Gastroesophageal sphincter (tissue), 4 donors: ENCODE measurements around the gene HESX1. TPM values are rescaled to one million over a fixed set of nuclear protein-coding genes. Genes with fewer than 3 reads are reported as not detected.

Experiments used
- ATAC-seq: fragments of 150-250 bp; one replicate; pipeline ENCODE4 v1.9.1; 2016; ENCODE audit warnings: mild to moderate bottlenecking, moderate library complexity
- H3K27ac ChIP-seq, 4 donors: fragments of 200-600 bp; sonication (generic) in 3 of 4; 1 replicate in 3 of 4; 2 replicates in 1 of 4; pipeline ENCODE4 v1.5.1; 2016 to 2019
- H3K27me3 ChIP-seq: fragments of 200-600 bp; sonication (generic); one replicate; pipeline ENCODE4 v1.5.1; 2019
- H3K36me3 ChIP-seq, 2 donors: fragments of 200-600 bp; sonication (generic); one replicate each; pipeline ENCODE4 v1.5.1; 2019; ENCODE audit warnings: control low read depth in 1 of 2
- H3K4me1 ChIP-seq, 3 donors: fragments of 200-600 bp; sonication (generic); 1 replicate in 2 of 3; 2 replicates in 1 of 3; pipeline ENCODE4 v1.5.1; 2016 to 2019; ENCODE audit warnings: control low read depth in 2 of 3
- H3K4me3 ChIP-seq, 2 donors: fragments of 200-600 bp; sonication (generic); one replicate each; pipeline ENCODE4 v1.5.1; 2019; ENCODE audit warnings: mild to moderate bottlenecking in 1 of 2, moderate library complexity in 1 of 2
- H3K9me3 ChIP-seq, 3 donors: fragments of 200-600 bp; sonication (generic); one replicate each; pipeline ENCODE4 v1.5.1; 2017 to 2019; ENCODE audit warnings: control low read depth in 2 of 3
- EP300 ChIP-seq: sonication (generic); formaldehyde crosslinking; IDR thresholded peaks from one replicate; pipeline ENCODE4 v1.6.1; 2017; ENCODE audit warnings: antibody characterized with exemption, mild to moderate bottlenecking
- POLR2A ChIP-seq, 2 donors: fragments of 450-650 bp; IDR thresholded peaks; one replicate each; pipeline ENCODE4 v1.6.1; 2017; ENCODE audit warnings: antibody characterized with exemption in 2 of 2, mild to moderate bottlenecking in 2 of 2, moderate library complexity in 1 of 2
- POLR2AphosphoS5 ChIP-seq: sonication (generic); formaldehyde crosslinking; IDR thresholded peaks from one replicate; pipeline ENCODE4 v1.6.1; 2017; ENCODE audit warnings: antibody characterized with exemption
- WGBS, 2 donors: methylation state at CpG; one replicate each; pipeline ENCODE4 v1.1.5; 2018; ENCODE audit warnings: low coverage in 1 of 2; 5-methylcytosine and 5-hydroxymethylcytosine counted together
- total RNA-seq, 4 donors: library from RNA; depleted of rRNA; stranded (reverse); fragments of >200 nt; gene quantifications; one replicate each; pipeline ENCODE4 v1.1.0, GENCODE V29; 2016
- TF ChIP-seq, protein P1 (sequence below), 4 experiments: fragments of 200-600 bp in 2 of 4; fragments of 450-650 bp in 2 of 4; sonication (generic) in 1 of 4; IDR thresholded peaks; one replicate each; pipeline ENCODE4 v1.5.1; 2017 to 2019; ENCODE audit warnings: antibody characterized with exemption in 4 of 4, mild to moderate bottlenecking in 2 of 4, moderate library complexity in 2 of 4

The HESX1 gene
- total RNA-seq, 4 donors from 2014 or later, result not detected

DNA sequence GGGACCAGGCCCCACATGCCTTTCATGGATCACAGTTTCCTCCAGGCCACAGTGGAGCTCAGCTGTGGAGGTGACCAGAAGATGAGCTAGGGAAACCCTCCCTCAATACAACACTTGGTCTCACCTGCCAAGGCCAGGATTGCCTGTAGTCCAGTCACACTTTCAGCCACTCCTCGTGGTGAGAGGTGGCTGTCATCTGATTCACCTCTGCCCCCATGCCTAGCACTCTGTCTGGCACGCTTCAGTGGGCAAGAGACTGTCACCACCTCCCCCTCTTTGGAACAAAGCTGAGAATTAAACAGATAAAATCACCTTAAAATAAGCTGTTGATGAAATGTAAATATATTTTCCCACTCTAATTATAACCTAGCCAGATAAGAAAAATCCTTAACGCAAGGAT is 30.7 kb downstream of the HESX1 start:
- H3K27ac ChIP-seq, result no peak overlapping the region
- TF ChIP-seq POLR2AphosphoS5 (no peak), POLR2A (IDR thresholded peaks at IDR 0.05) (no peak), EP300 (no peak)
- TF ChIP-seq, protein P1, sequence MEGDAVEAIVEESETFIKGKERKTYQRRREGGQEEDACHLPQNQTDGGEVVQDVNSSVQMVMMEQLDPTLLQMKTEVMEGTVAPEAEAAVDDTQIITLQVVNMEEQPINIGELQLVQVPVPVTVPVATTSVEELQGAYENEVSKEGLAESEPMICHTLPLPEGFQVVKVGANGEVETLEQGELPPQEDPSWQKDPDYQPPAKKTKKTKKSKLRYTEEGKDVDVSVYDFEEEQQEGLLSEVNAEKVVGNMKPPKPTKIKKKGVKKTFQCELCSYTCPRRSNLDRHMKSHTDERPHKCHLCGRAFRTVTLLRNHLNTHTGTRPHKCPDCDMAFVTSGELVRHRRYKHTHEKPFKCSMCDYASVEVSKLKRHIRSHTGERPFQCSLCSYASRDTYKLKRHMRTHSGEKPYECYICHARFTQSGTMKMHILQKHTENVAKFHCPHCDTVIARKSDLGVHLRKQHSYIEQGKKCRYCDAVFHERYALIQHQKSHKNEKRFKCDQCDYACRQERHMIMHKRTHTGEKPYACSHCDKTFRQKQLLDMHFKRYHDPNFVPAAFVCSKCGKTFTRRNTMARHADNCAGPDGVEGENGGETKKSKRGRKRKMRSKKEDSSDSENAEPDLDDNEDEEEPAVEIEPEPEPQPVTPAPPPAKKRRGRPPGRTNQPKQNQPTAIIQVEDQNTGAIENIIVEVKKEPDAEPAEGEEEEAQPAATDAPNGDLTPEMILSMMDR (IDR thresholded peaks at IDR 0.05), result no peak
- H3K4me1 ChIP-seq, result peaks cover 0 to 30% (median 5%) of the 10 kb centered on the region in 3 donors
- peaks cover 13% of the 10 kb centered on the region for H3K27me3 ChIP-seq
- 65 to 86% methylated on average over 2 to 3 of the region's 3 CpGs for WGBS, 2 donors
- ATAC-seq, result no peak
- no peaks in the 10 kb centered on the region for H3K9me3 ChIP-seq
- no peaks in the 10 kb centered on the region for H3K36me3 ChIP-seq
- H3K4me3 ChIP-seq, result no peak overlapping the region

DNA sequence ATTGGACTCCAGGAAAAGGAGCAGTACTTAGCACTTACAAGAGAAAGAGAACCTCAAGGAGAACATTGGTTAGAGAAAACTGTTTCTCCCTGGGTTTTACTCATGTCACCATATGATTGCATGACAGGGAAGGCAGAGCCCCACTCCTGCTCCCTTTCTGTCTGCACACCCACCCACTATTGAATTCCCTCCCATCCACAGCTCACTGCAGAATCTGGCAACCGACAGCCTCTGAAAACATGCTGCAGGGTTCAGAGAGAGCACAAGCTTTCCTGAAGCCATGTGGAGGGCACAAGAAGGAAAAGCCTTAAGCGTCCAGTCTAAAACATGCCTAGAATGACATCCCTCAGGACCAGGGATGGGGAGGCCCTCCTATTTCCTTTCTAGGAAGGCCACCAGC is 31.6 kb downstream of the HESX1 start:
- TF ChIP-seq, protein P1 (IDR thresholded peaks at IDR 0.05), result no peak
- TF ChIP-seq POLR2AphosphoS5, result no peak
- TF ChIP-seq POLR2A (IDR thresholded peaks at IDR 0.05), result no peak
- TF ChIP-seq EP300, result no peak
- H3K9me3 ChIP-seq, result no peaks in the 10 kb centered on the region
- peaks cover 13% of the 10 kb centered on the region for H3K27me3 ChIP-seq
- no peaks in the 10 kb centered on the region for H3K36me3 ChIP-seq
- no peak for ATAC-seq
- 71% methylated on average over 1 of the region's 2 CpGs; no CpG with 5 or more reads in 1 of the 2 donors for WGBS, 2 donors
- H3K27ac ChIP-seq, result no peak overlapping the region
- no peak overlapping the region for H3K4me3 ChIP-seq
- H3K4me1 ChIP-seq, result peaks cover 0 to 37% (median 7%) of the 10 kb centered on the region in 3 donors

DNA sequence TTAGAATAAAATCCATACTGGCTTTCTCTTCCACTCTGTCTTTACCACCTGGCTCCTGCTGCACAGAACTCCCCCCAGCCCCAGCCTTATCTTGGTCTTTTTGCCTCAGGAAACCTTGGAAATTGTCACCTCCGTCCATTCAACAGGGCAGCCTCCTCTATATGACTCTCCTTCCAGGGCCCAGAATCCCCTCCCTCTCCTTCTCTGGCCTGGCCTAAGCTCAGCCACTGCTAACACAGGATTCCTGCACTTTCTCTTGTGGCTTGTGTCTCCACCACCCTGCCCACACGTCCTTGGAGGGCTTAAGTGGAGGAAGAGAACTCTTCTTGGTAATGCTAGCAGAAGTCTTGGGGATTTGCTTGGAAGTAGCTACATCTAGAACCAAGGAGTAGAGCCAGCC is 33.1 kb downstream of the HESX1 start:
- peaks cover 13% of the 10 kb centered on the region for H3K27me3 ChIP-seq
- H3K9me3 ChIP-seq, result no peaks in the 10 kb centered on the region
- no peak overlapping the region for H3K4me3 ChIP-seq
- H3K4me1 ChIP-seq, result peaks cover 0 to 52% (median 8%) of the 10 kb centered on the region in 3 donors
- no peak for TF ChIP-seq POLR2AphosphoS5
- no peak for TF ChIP-seq POLR2A (IDR thresholded peaks at IDR 0.05)
- no peak for TF ChIP-seq EP300
- TF ChIP-seq, protein P1 (IDR thresholded peaks at IDR 0.05), result no peak
- H3K36me3 ChIP-seq, result no peaks in the 10 kb centered on the region
- 85 to 86% methylated on average over 1 of the region's 2 CpGs for WGBS, 2 donors
- no peak for ATAC-seq
- no peak overlapping the region for H3K27ac ChIP-seq

DNA sequence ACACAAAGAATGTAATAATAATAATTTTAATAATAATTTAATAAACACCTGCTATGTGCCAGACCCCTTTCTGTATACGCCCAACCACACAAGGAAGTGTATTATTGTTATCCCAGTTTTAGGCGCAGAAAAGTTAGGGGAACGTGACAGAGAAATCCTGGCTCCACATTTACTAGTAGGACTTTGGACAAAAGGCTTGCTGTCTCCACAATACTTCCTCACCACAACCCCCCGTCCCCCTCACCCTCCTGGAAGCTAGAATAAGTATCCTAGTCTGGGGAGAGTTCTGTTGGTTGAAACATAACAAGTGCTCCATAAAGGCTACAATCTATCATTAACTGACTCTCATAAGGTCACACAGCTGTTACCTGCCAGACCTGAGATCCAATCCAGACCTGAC is 34.1 kb downstream of the HESX1 start:
- no peaks in the 10 kb centered on the region for H3K9me3 ChIP-seq
- H3K4me3 ChIP-seq, result peak overlapping the region in 1 of 2 donors; percentile 85
- WGBS, 2 donors, result 12 to 31% methylated on average over 4 of the region's 4 CpGs
- ATAC-seq, result no peak
- no peaks in the 10 kb centered on the region for H3K36me3 ChIP-seq
- no peak overlapping the region for H3K27ac ChIP-seq
- TF ChIP-seq POLR2AphosphoS5 (no peak), EP300 (no peak), POLR2A (IDR thresholded peaks at IDR 0.05) (no peak)
- TF ChIP-seq, protein P1 (IDR thresholded peaks at IDR 0.05), result no peak
- peaks cover 13% of the 10 kb centered on the region for H3K27me3 ChIP-seq
- peaks cover 0 to 63% (median 13%) of the 10 kb centered on the region in 3 donors for H3K4me1 ChIP-seq
